GM12864 (cell line): ENCODE data around the gene NVL.

ENCODE experiments used
- DNase-seq: peaks from one replicate; pipeline ENCODE4 v3.0.0-alpha.2; 2011; ENCODE audit warnings: low read depth
- H3K4me3 ChIP-seq: 2 replicates; pipeline ENCODE4 v1.5.1; 2011; ENCODE audit warnings: mild to moderate bottlenecking, low read depth, low read length, control low read depth
- CTCF ChIP-seq: IDR thresholded peaks from 2 replicates; pipeline ENCODE4 v1.5.1; 2011; ENCODE audit warnings: low read depth, mild to moderate bottlenecking, moderate library complexity, low read length, control low read depth, inconsistent platforms; ENCODE audit errors: missing control alignments

NVL gene

GRCh38 chr1:224205438-224205840 is 124.5 kb downstream of the NVL start:
- DNase-seq, result no peak
- H3K4me3 ChIP-seq, result no peak overlapping the region
- no peak for TF ChIP-seq CTCF

GRCh38 chr1:224203243-224204016 is 126.5 kb downstream of the NVL start:
- H3K4me3 ChIP-seq, result no peak overlapping the region
- TF ChIP-seq CTCF, result no peak
- DNase-seq, result no peak

GRCh38 chr1:224201853-224202252 is 128.1 kb downstream of the NVL start:
- DNase-seq, result no peak
- TF ChIP-seq CTCF, result no peak
- no peak overlapping the region for H3K4me3 ChIP-seq

GRCh38 chr1:224201383-224201782 is 128.6 kb downstream of the NVL start:
- no peak overlapping the region for H3K4me3 ChIP-seq
- DNase-seq, result no peak
- TF ChIP-seq CTCF, result no peak

GRCh38 chr1:224199679-224200078 is 130.3 kb downstream of the NVL start:
- DNase-seq, result no peak
- no peak overlapping the region for H3K4me3 ChIP-seq
- no peak for TF ChIP-seq CTCF

GRCh38 chr1:224198572-224198971 is 131.4 kb downstream of the NVL start:
- no peak for DNase-seq
- H3K4me3 ChIP-seq, result no peak overlapping the region

More at GRCh38 chr1:224198572-224198971, 131.4 kb downstream of the NVL start:
- TF ChIP-seq CTCF, result no peak
